Mesendoderm (in vitro differentiated cells): Measurements from ENCODE around the gene MAML3.
A peak's percentile ranks its signal among the peaks of the same experiment; 100 is the strongest.

Source experiments
- DNase-seq: peaks from one replicate; pipeline ENCODE4 v3.0.0; 2013
- H2AK5ac ChIP-seq: 2 replicates; pipeline ENCODE4 v1.6.1; 2013; ENCODE audit warnings: low read length, inconsistent platforms
- H2BK120ac ChIP-seq: 2 replicates; pipeline ENCODE4 v1.6.1; 2013; ENCODE audit warnings: low read depth, mild to moderate bottlenecking, low read length, moderate library complexity, mixed read lengths
- H2BK15ac ChIP-seq: replicated peaks from 2 replicates; pipeline ENCODE4 v1.6.1; 2013; ENCODE audit warnings: low read depth, mild to moderate bottlenecking, moderate library complexity
- H2BK5ac ChIP-seq: 2 replicates; pipeline ENCODE4 v1.6.1; 2013; ENCODE audit warnings: low read length, inconsistent platforms
- H3K18ac ChIP-seq: 2 replicates; pipeline ENCODE4 v1.6.1; 2013; ENCODE audit warnings: mild to moderate bottlenecking, low read length, mixed read lengths
- H3K23ac ChIP-seq: one replicate; pipeline ENCODE4 v1.6.1; 2013; ENCODE audit warnings: low read length
- H3K27ac ChIP-seq: 2 replicates; pipeline ENCODE4 v1.5.1; 2013; ENCODE audit warnings: low read depth, mild to moderate bottlenecking, inconsistent platforms, low read length, moderate library complexity
- H3K27me3 ChIP-seq: 2 replicates; pipeline ENCODE4 v1.6.1; 2013; ENCODE audit warnings: low read length, control low read depth, mild to moderate bottlenecking, inconsistent platforms; ENCODE audit not compliant: insufficient read depth, poor library complexity
- H3K36me3 ChIP-seq: 2 replicates; pipeline ENCODE4 v1.6.1; 2013; ENCODE audit warnings: low read length, inconsistent platforms; ENCODE audit not compliant: control insufficient read depth, insufficient read depth
- H3K4ac ChIP-seq: one replicate; pipeline ENCODE4 v1.6.1; 2013; ENCODE audit warnings: low read depth, mild to moderate bottlenecking, low read length, moderate library complexity
- H3K4me1 ChIP-seq: 2 replicates; pipeline ENCODE4 v1.6.1; 2013; ENCODE audit warnings: low read depth, low read length, inconsistent platforms; ENCODE audit not compliant: control insufficient read depth
- H3K4me2 ChIP-seq: 2 replicates; pipeline ENCODE4 v1.6.1; 2013; ENCODE audit warnings: low read length
- H3K4me3 ChIP-seq: 2 replicates; pipeline ENCODE4 v1.5.1; 2013; ENCODE audit warnings: mild to moderate bottlenecking, low read length
- H3K56ac ChIP-seq: one replicate; pipeline ENCODE4 v1.6.1; 2013; ENCODE audit warnings: low read length
- H3K79me1 ChIP-seq: 2 replicates; pipeline ENCODE4 v1.6.1; 2013; ENCODE audit warnings: low read length, inconsistent platforms
- H3K79me2 ChIP-seq: 2 replicates; pipeline ENCODE4 v1.6.1; 2013; ENCODE audit warnings: mild to moderate bottlenecking, low read length; ENCODE audit not compliant: control insufficient read depth, insufficient read depth
- H3K9ac ChIP-seq: 2 replicates; pipeline ENCODE4 v1.6.1; 2013; ENCODE audit warnings: low read length, inconsistent platforms
- H4K5ac ChIP-seq: one replicate; pipeline ENCODE4 v1.6.1; 2013; ENCODE audit warnings: low read length
- H4K8ac ChIP-seq: one replicate; pipeline ENCODE4 v1.6.1; 2013; ENCODE audit warnings: low read depth, mild to moderate bottlenecking, control low read depth, low read length, moderate library complexity
- WGBS: extraction: QIAGEN DNeasy Blood & Tissue Kit; methylation state at CpG from one replicate; pipeline ENCODE4 v1.1.7; 2013; ENCODE audit warnings: low lambda C conversion rate, missing lambda C conversion rate; ENCODE audit not compliant: insufficient coverage; ENCODE audit errors: extremely low coverage; 5-methylcytosine and 5-hydroxymethylcytosine counted together

The MAML3 gene

DNA sequence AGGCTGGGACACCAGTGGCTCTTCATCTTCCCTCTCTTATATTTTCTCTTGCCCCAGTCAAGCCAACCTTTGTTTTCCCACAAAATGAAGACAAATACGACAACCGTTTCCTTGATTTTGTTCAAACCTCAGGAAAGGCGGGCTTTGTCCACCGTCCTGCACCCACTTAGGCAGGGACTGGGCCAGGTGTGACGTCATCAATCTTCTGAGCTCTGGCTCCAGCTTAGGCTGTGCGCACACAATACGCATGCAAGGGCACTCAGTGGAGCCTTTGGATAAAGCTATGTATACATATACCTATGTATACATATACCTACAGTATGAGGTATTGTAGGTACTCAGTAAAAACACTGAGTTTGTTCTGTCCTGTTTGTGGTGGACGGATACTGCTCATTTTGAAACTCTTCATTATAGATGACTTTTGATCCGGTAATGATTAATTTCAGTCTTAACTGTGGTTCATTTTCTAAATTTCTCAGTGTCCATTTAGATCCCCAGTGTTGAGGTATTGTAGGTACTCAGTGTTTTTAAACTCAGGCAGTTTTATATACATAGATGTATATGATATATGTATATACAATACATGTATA lies 293.5 kb downstream of the MAML3 start:
- H4K5ac ChIP-seq, result no peak overlapping the region
- H2BK120ac ChIP-seq, result no peak overlapping the region
- H3K9ac ChIP-seq, result no peak overlapping the region
- no peak overlapping the region for H2BK5ac ChIP-seq
- H3K36me3 ChIP-seq, result no peaks in the 10 kb centered on the region
- no peaks in the 10 kb centered on the region for H3K27me3 ChIP-seq
- H2AK5ac ChIP-seq, result no peak overlapping the region
- no peak overlapping the region for H3K18ac ChIP-seq
- no peak overlapping the region for H3K56ac ChIP-seq
- H2BK15ac ChIP-seq, result no peak overlapping the region
- no peak overlapping the region for H3K27ac ChIP-seq
- H3K4me2 ChIP-seq, result no peak overlapping the region
- no peak overlapping the region for H3K4me3 ChIP-seq
- peaks cover 4% of the 10 kb centered on the region for H3K4me1 ChIP-seq
- H3K4ac ChIP-seq, result no peak overlapping the region
- no peaks in the 10 kb centered on the region for H3K79me2 ChIP-seq
- no peak overlapping the region for H4K8ac ChIP-seq
- H3K23ac ChIP-seq, result no peak overlapping the region
- WGBS, result no CpG with 5 or more reads among the region's 9 CpGs
- no peaks in the 10 kb centered on the region for H3K79me1 ChIP-seq
- DNase-seq, result no peak

DNA sequence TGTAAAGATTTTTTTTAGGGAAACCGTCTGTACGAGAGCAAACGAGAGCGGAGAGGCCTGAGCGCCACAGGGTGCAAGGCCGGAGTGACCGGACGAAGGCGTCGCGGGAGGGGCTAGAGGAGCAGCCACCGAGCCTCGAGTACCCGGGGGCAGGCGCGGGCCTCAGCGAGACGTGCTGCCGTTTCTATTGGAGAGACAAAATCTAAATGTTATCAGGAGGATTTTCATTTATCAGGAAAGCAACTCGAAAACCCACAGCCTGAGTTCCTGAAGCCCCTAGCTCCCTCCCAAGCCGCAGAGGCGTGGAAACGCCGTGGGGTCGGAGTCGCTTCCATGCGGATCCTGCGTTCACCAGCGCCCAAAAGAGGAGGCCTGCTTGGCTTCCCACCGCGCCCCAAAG lies 294.1 kb downstream of the MAML3 start:
- H3K36me3 ChIP-seq, result no peaks in the 10 kb centered on the region
- no peak overlapping the region for H4K5ac ChIP-seq
- H3K4ac ChIP-seq, result no peak overlapping the region
- H3K4me1 ChIP-seq, result peaks cover 4% of the 10 kb centered on the region
- no peak overlapping the region for H2BK15ac ChIP-seq
- no peak overlapping the region for H2AK5ac ChIP-seq
- no CpG with 5 or more reads among the region's 31 CpGs for WGBS
- no peak overlapping the region for H3K56ac ChIP-seq
- no peak overlapping the region for H3K23ac ChIP-seq
- no peaks in the 10 kb centered on the region for H3K79me1 ChIP-seq
- H3K18ac ChIP-seq, result no peak overlapping the region
- no peaks in the 10 kb centered on the region for H3K79me2 ChIP-seq
- no peak overlapping the region for H2BK5ac ChIP-seq
- no peak overlapping the region for H4K8ac ChIP-seq
- H3K4me2 ChIP-seq, result no peak overlapping the region
- H3K27ac ChIP-seq, result no peak overlapping the region
- no peak overlapping the region for H2BK120ac ChIP-seq
- no peak overlapping the region for H3K9ac ChIP-seq
- no peak overlapping the region for H3K4me3 ChIP-seq
- no peak for DNase-seq
- no peaks in the 10 kb centered on the region for H3K27me3 ChIP-seq

DNA sequence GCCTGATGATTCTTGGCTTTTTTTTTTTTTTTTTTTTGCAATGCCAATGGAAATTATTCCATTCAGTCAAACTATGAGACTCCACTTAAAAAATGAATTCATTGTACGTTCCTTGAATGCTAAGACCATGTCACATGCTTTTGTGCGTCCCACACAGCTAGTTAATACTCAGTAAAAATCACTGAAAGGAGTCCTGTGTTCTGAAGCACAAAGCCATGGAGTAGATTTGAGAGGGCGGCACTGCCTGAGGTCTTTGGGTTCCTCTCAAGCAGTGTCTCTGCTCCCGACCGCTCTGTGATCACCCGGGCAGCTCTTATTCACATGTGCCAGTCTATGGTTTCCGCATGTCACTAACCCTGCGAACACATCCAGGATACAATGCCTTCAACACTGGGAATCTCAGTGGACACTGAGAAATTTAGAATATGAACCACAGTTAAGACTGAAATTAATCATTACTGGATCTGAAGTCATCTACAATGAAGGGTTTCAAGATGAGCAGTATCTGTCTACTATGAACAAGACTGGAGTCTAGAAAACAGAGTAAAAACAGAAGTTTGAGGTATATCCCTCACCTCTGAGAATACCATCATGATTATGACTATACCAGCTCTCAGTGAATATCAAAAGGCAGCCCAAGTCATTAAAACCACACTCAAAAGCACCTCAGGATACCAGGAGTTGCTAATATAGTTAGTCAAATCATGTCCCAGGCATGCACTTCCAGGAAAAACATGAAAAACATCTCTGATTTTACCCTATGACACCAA lies 295.4 kb downstream of the MAML3 start:
- peaks cover 10% of the 10 kb centered on the region for H3K4me1 ChIP-seq
- DNase-seq, result no peak
- H2BK15ac ChIP-seq, result no peak overlapping the region
- H3K56ac ChIP-seq, result no peak overlapping the region
- H3K4me2 ChIP-seq, result no peak overlapping the region
- no peak overlapping the region for H3K9ac ChIP-seq
- H4K5ac ChIP-seq, result no peak overlapping the region
- no peaks in the 10 kb centered on the region for H3K79me1 ChIP-seq
- no peak overlapping the region for H3K4ac ChIP-seq
- H3K23ac ChIP-seq, result no peak overlapping the region
- no peak overlapping the region for H3K27ac ChIP-seq
- no peak overlapping the region for H2AK5ac ChIP-seq
- H3K79me2 ChIP-seq, result no peaks in the 10 kb centered on the region
- no peak overlapping the region for H4K8ac ChIP-seq
- peak overlapping the region; percentile 51 for H2BK120ac ChIP-seq
- no peaks in the 10 kb centered on the region for H3K27me3 ChIP-seq
- peak overlapping the region; percentile 57 for H3K18ac ChIP-seq
- WGBS, result no CpG with 5 or more reads among the region's 8 CpGs
- no peak overlapping the region for H2BK5ac ChIP-seq
- no peaks in the 10 kb centered on the region for H3K36me3 ChIP-seq
- no peak overlapping the region for H3K4me3 ChIP-seq

DNA sequence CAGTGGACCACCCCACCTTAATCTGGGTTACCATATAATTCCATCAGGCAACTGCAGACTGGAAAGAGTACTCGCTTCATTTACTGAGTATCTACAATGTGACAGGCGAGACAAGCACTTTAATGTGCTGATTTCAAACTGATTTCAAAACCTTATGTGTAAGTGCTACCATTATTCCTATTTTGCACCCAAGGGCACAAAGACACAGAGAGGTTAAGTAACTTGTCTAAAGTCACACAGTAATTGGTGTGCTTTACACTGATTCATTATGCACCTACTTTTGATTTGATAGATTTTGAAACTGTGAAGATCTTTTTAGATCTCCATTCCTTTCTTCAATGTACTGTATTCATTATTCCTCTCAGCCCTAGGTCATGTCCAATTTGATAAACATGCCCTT lies 296.0 kb downstream of the MAML3 start:
- Histone ChIP-seq H3K9ac (no peak overlapping the region), H3K4me2 (no peak overlapping the region), H4K8ac (no peak overlapping the region), H3K79me1 (no peaks in the 10 kb centered on the region), H2BK15ac (no peak overlapping the region), H3K18ac (no peak overlapping the region), H3K27ac (no peak overlapping the region), H3K36me3 (no peaks in the 10 kb centered on the region), H3K23ac (no peak overlapping the region), H2BK120ac (no peak overlapping the region), H4K5ac (no peak overlapping the region), H3K56ac (no peak overlapping the region), H2AK5ac (peak overlapping the region; percentile 84), H3K79me2 (no peaks in the 10 kb centered on the region), H3K4ac (no peak overlapping the region), H3K4me1 (peaks cover 10% of the 10 kb centered on the region), H2BK5ac (peak overlapping the region; percentile 33), H3K27me3 (no peaks in the 10 kb centered on the region), H3K4me3 (no peak overlapping the region)
- no CpG with 5 or more reads among the region's 2 CpGs for WGBS
- DNase-seq, result no peak

DNA sequence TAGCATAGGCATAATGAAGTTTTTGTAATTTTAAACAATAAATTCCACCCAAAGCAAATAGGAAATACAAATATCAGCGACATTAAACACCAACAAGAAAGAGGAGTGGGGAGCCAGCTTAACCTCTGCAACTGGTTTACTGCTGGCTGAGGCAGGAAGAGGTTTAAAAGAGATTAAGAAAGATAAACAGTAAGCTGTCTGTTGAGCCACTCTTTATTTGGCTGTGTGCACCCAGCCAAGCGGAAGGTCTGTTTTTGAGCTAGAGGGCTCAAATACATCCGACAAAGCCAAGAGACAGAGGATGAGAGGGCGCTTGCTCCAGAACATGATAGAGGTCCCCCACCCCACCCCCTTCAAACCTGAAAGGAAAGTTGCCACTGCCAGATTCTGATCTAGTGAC lies 297.0 kb downstream of the MAML3 start:
- Histone ChIP-seq H3K23ac (no peak overlapping the region), H2BK15ac (no peak overlapping the region), H3K79me1 (no peaks in the 10 kb centered on the region), H2BK120ac (no peak overlapping the region), H3K9ac (no peak overlapping the region), H3K56ac (no peak overlapping the region), H3K36me3 (no peaks in the 10 kb centered on the region), H4K8ac (no peak overlapping the region), H3K79me2 (no peaks in the 10 kb centered on the region), H3K4me2 (no peak overlapping the region), H3K4me1 (peaks cover 15% of the 10 kb centered on the region), H3K27ac (no peak overlapping the region), H3K18ac (no peak overlapping the region), H3K4me3 (no peak overlapping the region), H4K5ac (no peak overlapping the region), H2AK5ac (no peak overlapping the region), H3K4ac (no peak overlapping the region), H2BK5ac (no peak overlapping the region), H3K27me3 (no peaks in the 10 kb centered on the region)
- peak; percentile 63 for DNase-seq
- no CpG with 5 or more reads among the region's 4 CpGs for WGBS
